Measurements from ENCODE around the gene TSPAN2. TPM values are rescaled to one million over a fixed set of nuclear protein-coding genes. Genes with fewer than 3 reads are reported as not detected.
A peak's percentile ranks its signal among the peaks of the same experiment; 100 is the strongest.

TSPAN2 gene
- total RNA-seq, 1 donor from 2014 or later: 0.91 TPM

DNA sequence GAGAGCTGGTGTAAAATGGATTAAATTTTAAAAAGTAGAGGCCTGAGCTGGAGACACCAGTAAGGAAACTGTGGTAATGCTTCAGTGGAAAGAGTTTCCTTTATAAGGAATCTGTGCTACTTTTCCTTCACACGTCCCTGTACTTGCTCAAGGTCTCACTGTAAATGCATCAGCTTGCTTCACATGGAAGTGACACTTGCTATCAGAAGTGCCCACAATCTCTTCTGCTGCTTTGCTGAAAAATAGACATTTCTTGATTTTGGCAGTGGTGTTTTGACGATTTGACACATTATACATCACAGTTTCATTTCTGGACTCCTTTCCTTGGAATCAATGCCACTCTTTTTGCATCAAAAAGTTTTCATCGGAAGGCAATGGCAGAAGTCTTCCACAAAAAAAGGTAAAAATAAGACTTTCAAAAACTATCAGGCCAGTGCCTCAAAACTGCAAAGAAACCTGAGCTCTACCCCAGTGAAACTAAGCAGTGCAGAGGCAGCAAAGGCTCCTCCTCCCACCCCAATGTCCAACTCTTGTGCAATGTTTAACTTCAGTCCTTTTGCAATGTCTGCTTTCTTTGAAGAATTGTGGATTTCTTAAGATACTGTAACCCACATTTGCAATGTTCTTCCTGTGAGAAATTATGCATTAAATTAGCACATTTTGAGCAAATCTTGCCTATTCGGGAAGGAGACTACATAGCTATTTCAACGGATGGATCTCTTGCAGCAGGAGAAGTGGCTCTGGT is 18.4 kb upstream of the TSPAN2 start:
- H3K4me1 Mint-ChIP-seq: no peaks in the 10 kb centered on the region
- DNase-seq: no peak
- no peak overlapping the region for H3K4me3 Mint-ChIP-seq
- ChIA-PET CTCF (interaction anchor here (1.1 kb wide), 1 partner anchor 29 kb away, joined by 3 read pairs; no protein-coding TSS in a partner anchor), POLR2A (interaction anchor here (1.0 kb wide), 1 partner anchor 8 kb away, joined by 3 read pairs; no protein-coding TSS in a partner anchor)
- intact Hi-C loops (cut with micrococcal nuclease): no loop called here
- no peak overlapping the region for H3K27ac Mint-ChIP-seq
- no peaks in the 10 kb centered on the region for H3K27me3 Mint-ChIP-seq
- TF ChIP-seq, protein P1, sequence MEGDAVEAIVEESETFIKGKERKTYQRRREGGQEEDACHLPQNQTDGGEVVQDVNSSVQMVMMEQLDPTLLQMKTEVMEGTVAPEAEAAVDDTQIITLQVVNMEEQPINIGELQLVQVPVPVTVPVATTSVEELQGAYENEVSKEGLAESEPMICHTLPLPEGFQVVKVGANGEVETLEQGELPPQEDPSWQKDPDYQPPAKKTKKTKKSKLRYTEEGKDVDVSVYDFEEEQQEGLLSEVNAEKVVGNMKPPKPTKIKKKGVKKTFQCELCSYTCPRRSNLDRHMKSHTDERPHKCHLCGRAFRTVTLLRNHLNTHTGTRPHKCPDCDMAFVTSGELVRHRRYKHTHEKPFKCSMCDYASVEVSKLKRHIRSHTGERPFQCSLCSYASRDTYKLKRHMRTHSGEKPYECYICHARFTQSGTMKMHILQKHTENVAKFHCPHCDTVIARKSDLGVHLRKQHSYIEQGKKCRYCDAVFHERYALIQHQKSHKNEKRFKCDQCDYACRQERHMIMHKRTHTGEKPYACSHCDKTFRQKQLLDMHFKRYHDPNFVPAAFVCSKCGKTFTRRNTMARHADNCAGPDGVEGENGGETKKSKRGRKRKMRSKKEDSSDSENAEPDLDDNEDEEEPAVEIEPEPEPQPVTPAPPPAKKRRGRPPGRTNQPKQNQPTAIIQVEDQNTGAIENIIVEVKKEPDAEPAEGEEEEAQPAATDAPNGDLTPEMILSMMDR (IDR thresholded peaks at IDR 0.05): no peak
- H3K9me3 Mint-ChIP-seq: no peaks in the 10 kb centered on the region
- H3K36me3 Mint-ChIP-seq (ENCODE audit: low read depth): no peaks in the 10 kb centered on the region
- no peak for ATAC-seq (ENCODE audit: low read depth)

DNA sequence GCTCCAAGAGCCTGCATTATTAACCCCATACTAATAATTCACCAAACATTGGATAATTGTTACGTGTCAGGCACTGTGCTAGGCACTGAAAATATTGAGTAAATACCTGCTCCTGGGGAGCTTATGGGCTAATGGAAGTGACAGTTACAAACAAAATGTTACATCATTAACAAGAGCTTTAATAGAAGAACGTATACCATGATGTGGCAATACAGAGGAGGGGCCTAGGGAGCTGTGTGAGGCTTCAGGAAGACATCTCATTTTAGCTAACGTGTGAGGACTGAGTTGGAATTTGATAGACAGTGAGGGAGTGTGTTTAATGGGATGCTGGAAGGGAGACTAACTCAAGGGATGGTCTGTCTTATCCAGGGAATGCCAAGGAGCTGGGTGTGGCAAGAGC is 16.5 kb upstream of the TSPAN2 start:
- Mint-ChIP-seq H3K27ac (no peak overlapping the region), H3K4me1 (no peaks in the 10 kb centered on the region), H3K9me3 (no peaks in the 10 kb centered on the region), H3K27me3 (no peaks in the 10 kb centered on the region), H3K36me3 (ENCODE audit: low read depth) (no peaks in the 10 kb centered on the region), H3K4me3 (no peak overlapping the region)
- CTCF ChIA-PET: no interaction called here
- TF ChIP-seq, protein P1 (IDR thresholded peaks at IDR 0.05): no peak
- intact Hi-C loops (cut with micrococcal nuclease): no loop called here
- DNase-seq: no peak
- POLR2A ChIA-PET: no interaction called here
- ATAC-seq (ENCODE audit: low read depth): no peak

DNA sequence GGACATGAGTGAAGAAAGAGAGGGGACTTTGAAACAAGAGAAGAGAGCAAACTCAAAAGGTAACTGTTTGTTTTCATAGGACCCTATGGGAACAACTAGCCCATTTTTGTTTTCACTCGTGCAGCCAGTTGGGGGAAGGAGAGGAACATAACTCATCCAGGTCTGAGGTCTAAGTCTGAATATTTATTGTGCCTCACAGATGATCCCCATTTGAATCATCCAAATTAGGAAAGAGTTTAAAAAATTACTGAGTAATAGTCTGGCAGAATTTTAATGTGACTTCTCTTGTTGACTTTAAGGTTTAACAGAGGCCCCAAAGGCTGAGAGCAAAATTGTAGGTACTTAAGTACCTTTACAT is 10.4 kb upstream of the TSPAN2 start:
- intact Hi-C loops (cut with micrococcal nuclease): loop anchor here (1.0 to 10.0 kb wide), 8 partner anchors 9 to 877 kb away; partner anchors contain the start of genes BCAS2, CSDE1, DENND2C and SIKE1
- Mint-ChIP-seq H3K27me3 (no peaks in the 10 kb centered on the region), H3K4me3 (peak overlapping the region; percentile 88), H3K27ac (peak overlapping the region; percentile 99), H3K4me1 (peaks cover 29% of the 10 kb centered on the region), H3K36me3 (ENCODE audit: low read depth) (no peaks in the 10 kb centered on the region), H3K9me3 (no peaks in the 10 kb centered on the region)
- no peak for DNase-seq
- CTCF ChIA-PET: interaction anchor here (1.4 to 3.1 kb wide), 2 partner anchors 13 to 120 kb away, joined by 3 to 16 read pairs; no protein-coding TSS in a partner anchor
- POLR2A ChIA-PET: interaction anchor here (0.7 to 2.6 kb wide), 4 partner anchors 8 to 880 kb away, joined by 3 to 14 read pairs (median 4); partner anchors contain the start of gene TSPAN2
- TF ChIP-seq, protein P1 (IDR thresholded peaks at IDR 0.05): no peak
- ATAC-seq (ENCODE audit: low read depth): peak; percentile 4

DNA sequence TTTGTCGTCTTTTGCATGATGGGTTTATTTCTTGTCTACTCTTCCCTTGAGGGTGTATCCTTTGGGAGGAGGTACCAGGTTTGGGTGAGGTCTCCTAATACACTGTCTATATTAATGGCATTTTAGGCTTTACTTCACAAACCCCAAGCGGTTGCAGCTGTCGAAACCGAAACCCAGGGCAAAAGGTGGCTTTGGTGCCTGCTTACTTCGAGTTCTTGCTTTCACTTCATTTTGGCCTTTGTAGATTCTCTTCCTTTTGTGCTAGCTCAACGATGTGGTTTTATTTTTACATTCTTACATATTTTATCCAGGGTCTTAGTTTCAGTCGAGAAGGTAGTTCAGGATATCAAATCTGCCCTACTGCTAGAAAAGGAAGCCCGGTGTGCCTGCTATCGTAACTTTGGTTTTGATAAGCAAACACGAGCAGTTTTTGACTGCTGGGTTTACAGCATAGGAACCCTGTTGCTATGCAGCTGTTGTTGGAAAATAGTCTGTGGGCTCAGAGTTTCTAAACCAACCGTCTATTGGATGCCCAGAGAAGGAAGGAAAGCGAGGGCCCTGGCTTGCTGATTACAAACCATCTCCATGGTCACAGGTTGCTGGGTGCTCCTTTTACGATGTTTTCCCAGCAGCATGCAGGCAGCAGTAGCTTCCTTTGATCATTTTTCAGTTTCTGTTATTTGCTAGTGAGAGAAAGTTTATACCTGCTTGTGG is 9.8 kb upstream of the TSPAN2 start:
- CTCF ChIA-PET: interaction anchor here (1.0 to 3.1 kb wide), 3 partner anchors 14 to 119 kb away, joined by 3 to 16 read pairs (median 3); no protein-coding TSS in a partner anchor
- TF ChIP-seq, protein P1 (IDR thresholded peaks at IDR 0.05): no peak
- intact Hi-C loops (cut with micrococcal nuclease): loop anchor here (1.0 to 10.0 kb wide), 8 partner anchors 9 to 877 kb away; partner anchors contain the start of genes BCAS2, CSDE1, DENND2C and SIKE1
- H3K36me3 Mint-ChIP-seq (ENCODE audit: low read depth): no peaks in the 10 kb centered on the region
- H3K27ac Mint-ChIP-seq: peak overlapping the region; percentile 99
- POLR2A ChIA-PET: interaction anchor here (0.5 to 2.6 kb wide), 6 partner anchors 9 to 881 kb away, joined by 3 to 14 read pairs (median 4); partner anchors contain the start of gene TSPAN2
- peak; percentile 34 for DNase-seq
- H3K4me1 Mint-ChIP-seq: peaks cover 29% of the 10 kb centered on the region
- no peaks in the 10 kb centered on the region for H3K9me3 Mint-ChIP-seq
- peak; percentile 86 for ATAC-seq (ENCODE audit: low read depth)
- H3K4me3 Mint-ChIP-seq: peak overlapping the region; percentile 88
- H3K27me3 Mint-ChIP-seq: no peaks in the 10 kb centered on the region

DNA sequence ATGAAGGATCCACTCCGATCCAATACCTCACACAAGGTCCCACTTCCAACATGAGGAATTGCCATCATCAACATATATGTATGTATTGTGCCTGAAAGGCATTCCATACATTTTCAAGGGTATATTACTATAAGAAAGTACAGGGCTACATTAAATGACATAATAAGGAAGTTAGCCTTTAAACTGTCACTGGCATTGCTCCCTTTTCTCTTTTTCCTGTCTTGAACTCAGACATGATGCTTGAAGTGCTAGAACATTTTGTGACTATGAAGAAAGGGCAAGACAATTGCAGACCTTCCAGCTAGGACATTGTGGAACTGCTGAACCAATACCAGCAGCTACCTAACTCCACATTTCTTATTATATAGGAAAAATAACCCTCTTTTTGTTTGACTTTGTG is 2.9 kb upstream of the TSPAN2 start:
- peaks cover 7% of the 10 kb centered on the region for H3K27me3 Mint-ChIP-seq
- ChIA-PET CTCF (no interaction called here), POLR2A (no interaction called here)
- no peak for ATAC-seq (ENCODE audit: low read depth)
- no peak for DNase-seq
- no peak overlapping the region for H3K4me3 Mint-ChIP-seq
- peaks cover 11% of the 10 kb centered on the region for H3K4me1 Mint-ChIP-seq
- TF ChIP-seq, protein P1 (IDR thresholded peaks at IDR 0.05): no peak
- H3K27ac Mint-ChIP-seq: no peak overlapping the region
- H3K36me3 Mint-ChIP-seq (ENCODE audit: low read depth): no peaks in the 10 kb centered on the region
- H3K9me3 Mint-ChIP-seq: no peaks in the 10 kb centered on the region
- intact Hi-C loops (cut with micrococcal nuclease): loop anchor here (10.0 kb wide), 2 partner anchors 307 to 337 kb away; partner anchors contain the start of genes CSDE1 and SIKE1

All from activated B cell treated with CpG ODN at 0.5 μM for 24 hours (primary cell).